ENCODE results near the gene HACD2.
A peak's percentile ranks its signal among the peaks of the same experiment; 100 is the strongest.

The HACD2 gene

GRCh38 chr3:123621186-123621849 lies 36.5 kb upstream of the HACD2 start:
- TF ChIP-seq CREB1 (IDR thresholded peaks at IDR 0.05; ENCODE audit: low read depth) (no peak), REST (IDR thresholded peaks at IDR 0.05; ENCODE audit: low read depth) (no peak), RAD21 (IDR thresholded peaks at IDR 0.05; ENCODE audit: low read depth) (no peak), FOXM1 (IDR thresholded peaks at IDR 0.05; ENCODE audit: borderline replicate concordance, low read depth) (no peak), TCF12 (IDR thresholded peaks at IDR 0.05; ENCODE audit: low read depth) (no peak), YY1 (IDR thresholded peaks at IDR 0.05; ENCODE audit: low read depth) (no peak), EGR1 (IDR thresholded peaks at IDR 0.05) (no peak), MAX (IDR thresholded peaks at IDR 0.05) (no peak), NFIC (IDR thresholded peaks at IDR 0.05) (no peak), TEAD4 (IDR thresholded peaks at IDR 0.05) (no peak), TAF1 (IDR thresholded peaks at IDR 0.05; ENCODE audit: low read depth) (no peak), EP300 (IDR thresholded peaks at IDR 0.05; ENCODE audit: borderline replicate concordance) (no peak), ZBTB7A (IDR thresholded peaks at IDR 0.05; ENCODE audit: low read depth) (no peak)
- TF ChIP-seq, protein P1, sequence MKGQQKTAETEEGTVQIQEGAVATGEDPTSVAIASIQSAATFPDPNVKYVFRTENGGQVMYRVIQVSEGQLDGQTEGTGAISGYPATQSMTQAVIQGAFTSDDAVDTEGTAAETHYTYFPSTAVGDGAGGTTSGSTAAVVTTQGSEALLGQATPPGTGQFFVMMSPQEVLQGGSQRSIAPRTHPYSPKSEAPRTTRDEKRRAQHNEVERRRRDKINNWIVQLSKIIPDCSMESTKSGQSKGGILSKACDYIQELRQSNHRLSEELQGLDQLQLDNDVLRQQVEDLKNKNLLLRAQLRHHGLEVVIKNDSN (IDR thresholded peaks at IDR 0.05), result no peak

DNA sequence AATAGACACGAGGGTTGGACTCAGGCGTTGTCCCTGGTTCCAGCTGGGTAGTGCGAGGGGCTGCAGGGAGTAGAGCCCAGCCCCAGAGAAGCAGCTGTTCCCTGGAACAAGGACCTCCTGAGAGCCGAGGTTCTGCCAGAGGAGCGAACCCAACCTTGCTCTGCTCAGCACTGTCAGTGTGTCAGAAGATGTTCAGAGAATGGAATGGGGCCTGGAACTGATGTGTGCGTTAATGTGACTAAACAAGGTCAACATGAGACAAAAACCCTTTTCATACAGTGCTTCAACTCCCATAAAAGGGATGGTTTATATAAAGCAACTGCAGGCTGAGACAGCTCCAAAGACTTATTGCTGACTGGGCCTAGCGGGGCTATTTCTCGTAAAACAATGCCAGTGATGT lies 35.5 kb upstream of the HACD2 start:
- TF ChIP-seq TEAD4 (IDR thresholded peaks at IDR 0.05), result no peak
- TF ChIP-seq EGR1 (IDR thresholded peaks at IDR 0.05), result no peak
- TF ChIP-seq YY1 (IDR thresholded peaks at IDR 0.05; ENCODE audit: low read depth), result no peak
- TF ChIP-seq FOXM1 (IDR thresholded peaks at IDR 0.05; ENCODE audit: borderline replicate concordance, low read depth), result no peak
- TF ChIP-seq TAF1 (IDR thresholded peaks at IDR 0.05; ENCODE audit: low read depth), result no peak

DNA sequence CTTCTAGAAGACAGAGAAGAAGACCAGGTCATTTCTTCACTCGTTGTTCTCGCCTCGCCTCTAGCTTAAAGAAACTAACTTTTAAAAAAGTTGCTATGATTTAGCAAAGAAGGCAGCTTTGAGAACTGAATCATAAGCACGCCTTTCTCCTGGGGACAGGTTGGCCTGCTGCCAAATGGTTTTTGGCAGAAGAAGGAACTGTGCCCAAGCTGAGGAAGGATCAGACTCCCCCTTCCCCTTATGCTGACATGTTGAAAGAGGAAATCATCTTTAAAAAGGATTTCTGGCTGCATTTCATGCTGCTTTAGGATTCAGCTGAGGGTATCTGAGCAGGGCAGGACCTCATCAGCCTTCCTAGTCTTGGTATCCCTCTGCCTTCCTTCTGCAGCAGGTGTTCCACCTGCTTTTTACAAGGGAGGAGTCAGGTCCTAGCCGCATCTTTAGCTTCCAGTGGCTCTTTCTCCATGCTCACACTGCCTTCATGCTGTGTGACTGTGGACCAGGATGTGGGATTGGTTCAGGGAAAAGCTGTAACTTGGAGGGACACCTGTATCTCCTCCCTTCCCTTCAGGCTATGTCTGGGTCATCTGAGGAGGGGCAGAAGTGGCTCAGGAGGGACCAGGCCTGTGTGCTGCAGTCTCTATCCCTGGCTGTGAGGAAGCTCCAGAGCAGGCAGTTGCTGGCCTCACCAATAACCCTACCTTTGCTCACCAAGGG lies 34.1 kb upstream of the HACD2 start:
- TF ChIP-seq CREB1 (IDR thresholded peaks at IDR 0.05; ENCODE audit: low read depth) (no peak), TAF1 (IDR thresholded peaks at IDR 0.05; ENCODE audit: low read depth) (no peak), EP300 (IDR thresholded peaks at IDR 0.05; ENCODE audit: borderline replicate concordance) (no peak), NFIC (IDR thresholded peaks at IDR 0.05) (peak; percentile 69), ZBTB7A (IDR thresholded peaks at IDR 0.05; ENCODE audit: low read depth) (no peak), TCF12 (IDR thresholded peaks at IDR 0.05; ENCODE audit: low read depth) (no peak)

GRCh38 chr3:123618076-123618708 lies 33.3 kb upstream of the HACD2 start:
- TF ChIP-seq ZBTB7A (IDR thresholded peaks at IDR 0.05; ENCODE audit: low read depth) (no peak), NFIC (IDR thresholded peaks at IDR 0.05) (no peak), EP300 (IDR thresholded peaks at IDR 0.05; ENCODE audit: borderline replicate concordance) (no peak)
- TF ChIP-seq, protein P1 (IDR thresholded peaks at IDR 0.05), result no peak

DNA sequence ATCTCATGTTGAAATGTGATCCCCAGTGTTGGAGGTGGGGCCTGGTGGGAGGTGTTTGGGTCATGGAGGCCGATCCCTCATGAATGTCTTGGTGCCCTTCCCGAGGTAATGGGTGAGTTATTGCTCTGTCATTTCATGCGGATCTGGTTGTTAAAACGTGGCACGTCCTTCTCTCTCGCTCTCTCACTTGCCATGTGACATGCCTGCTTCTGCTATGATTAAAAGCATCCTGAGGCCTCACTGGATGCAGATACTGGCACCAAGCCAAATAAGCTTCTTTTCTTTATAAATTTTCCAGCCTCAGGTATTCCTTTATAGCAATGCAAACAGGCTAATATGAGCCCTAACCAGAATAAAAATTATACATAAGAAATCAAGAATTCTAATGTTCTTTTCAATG lies 31.7 kb upstream of the HACD2 start:
- TF ChIP-seq YY1 (IDR thresholded peaks at IDR 0.05; ENCODE audit: low read depth) (no peak), CEBPB (IDR thresholded peaks at IDR 0.05) (no peak), EP300 (IDR thresholded peaks at IDR 0.05; ENCODE audit: borderline replicate concordance) (no peak), NFIC (IDR thresholded peaks at IDR 0.05) (peak; percentile 47), MAX (IDR thresholded peaks at IDR 0.05) (no peak)
- TF ChIP-seq, protein P1 (IDR thresholded peaks at IDR 0.05), result 0 out of 2 replicates have a peak, but pooled peaks have one; percentile 17

GRCh38 chr3:123613543-123613942 lies 28.7 kb upstream of the HACD2 start:
- TF ChIP-seq TAF1 (IDR thresholded peaks at IDR 0.05; ENCODE audit: low read depth), result no peak

DNA sequence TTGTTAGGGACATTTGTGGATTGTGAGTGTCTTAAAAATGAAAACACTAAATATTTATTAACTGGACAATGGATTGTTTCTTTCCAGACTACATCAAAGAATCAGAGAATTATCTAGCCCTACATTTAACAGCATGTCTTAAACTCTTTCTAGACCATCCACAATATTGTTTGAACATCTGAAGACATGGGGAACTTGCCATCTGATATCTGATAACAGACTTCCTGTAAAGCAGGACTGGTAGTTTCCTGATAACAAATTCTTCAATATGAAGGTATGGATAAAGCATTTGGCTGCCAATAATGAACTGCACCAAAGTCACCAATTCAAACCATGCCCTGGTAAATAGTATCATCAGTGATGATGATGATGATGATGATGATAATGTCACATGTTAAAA lies 26.2 kb upstream of the HACD2 start:
- TF ChIP-seq, protein P1 (IDR thresholded peaks at IDR 0.05), result no peak
- TF ChIP-seq CREB1 (IDR thresholded peaks at IDR 0.05; ENCODE audit: low read depth) (no peak), EGR1 (IDR thresholded peaks at IDR 0.05) (no peak), CEBPB (IDR thresholded peaks at IDR 0.05) (no peak), REST (IDR thresholded peaks at IDR 0.05; ENCODE audit: low read depth) (no peak), FOXM1 (IDR thresholded peaks at IDR 0.05; ENCODE audit: borderline replicate concordance, low read depth) (no peak), RAD21 (IDR thresholded peaks at IDR 0.05; ENCODE audit: low read depth) (no peak), ZBTB7A (IDR thresholded peaks at IDR 0.05; ENCODE audit: low read depth) (no peak), YY1 (IDR thresholded peaks at IDR 0.05; ENCODE audit: low read depth) (no peak), TCF12 (IDR thresholded peaks at IDR 0.05; ENCODE audit: low read depth) (no peak), TEAD4 (IDR thresholded peaks at IDR 0.05) (no peak), MAX (IDR thresholded peaks at IDR 0.05) (no peak), NFIC (IDR thresholded peaks at IDR 0.05) (no peak), EP300 (IDR thresholded peaks at IDR 0.05; ENCODE audit: borderline replicate concordance) (no peak)

All from Ishikawa (cell line).